ENCODE measurements around the gene PEX13.
"Not testable (repeated sequence)": the region's sequence is repeated elsewhere in the genome, so short reads cannot be mapped to it uniquely, and the experiment has no call there.

The PEX13 gene

DNA sequence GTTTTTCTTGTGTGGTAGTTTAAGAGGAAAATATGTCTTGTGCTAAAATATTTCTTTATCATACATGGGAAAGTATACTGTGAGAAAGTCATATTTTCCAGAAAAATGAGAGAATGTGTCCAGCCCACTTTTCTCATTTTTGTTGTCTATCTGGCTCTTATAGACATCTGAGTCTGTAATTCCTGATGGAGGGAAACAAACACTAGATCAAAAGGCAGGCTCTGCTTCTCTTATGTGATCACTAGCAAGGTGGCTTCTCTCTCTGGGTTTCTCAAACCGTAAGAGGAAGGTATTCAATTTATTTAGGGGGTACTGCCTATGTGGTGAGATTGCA, 40.0 kb upstream of the PEX13 start:
- Histone ChIP-seq H3K27me3 (ENCODE audit: insufficient read depth, low read length, poor library complexity) (no peaks in the 10 kb centered on the region), H3K36me3 (ENCODE audit: insufficient read depth, low read length) (no peaks in the 10 kb centered on the region), H4K20me1 (ENCODE audit: insufficient read depth, low read length) (no peaks in the 10 kb centered on the region), H3K4me3 (ENCODE audit: low read depth in 1 of 2, low read length in 2 of 2) (no peak overlapping the region), H3K9ac (ENCODE audit: low read depth, low read length) (no peak overlapping the region), H3K9me3 (ENCODE audit: insufficient read depth, low read length, severe bottlenecking) (no peaks in the 10 kb centered on the region), H3K4me1 (ENCODE audit: insufficient read depth, low read length) (no peaks in the 10 kb centered on the region), H3K79me2 (ENCODE audit: insufficient read depth, low read length) (no peaks in the 10 kb centered on the region), H3K4me2 (ENCODE audit: insufficient read depth, low read length) (no peak overlapping the region), H3K27ac (ENCODE audit: low read length) (no peak overlapping the region), H2AFZ (ENCODE audit: low read depth, low read length) (no peak overlapping the region)
- ATAC-seq (ENCODE audit: insufficient read depth, low read depth) (no peak), DNase-seq (no peak)
- TF ChIP-seq, protein P1, sequence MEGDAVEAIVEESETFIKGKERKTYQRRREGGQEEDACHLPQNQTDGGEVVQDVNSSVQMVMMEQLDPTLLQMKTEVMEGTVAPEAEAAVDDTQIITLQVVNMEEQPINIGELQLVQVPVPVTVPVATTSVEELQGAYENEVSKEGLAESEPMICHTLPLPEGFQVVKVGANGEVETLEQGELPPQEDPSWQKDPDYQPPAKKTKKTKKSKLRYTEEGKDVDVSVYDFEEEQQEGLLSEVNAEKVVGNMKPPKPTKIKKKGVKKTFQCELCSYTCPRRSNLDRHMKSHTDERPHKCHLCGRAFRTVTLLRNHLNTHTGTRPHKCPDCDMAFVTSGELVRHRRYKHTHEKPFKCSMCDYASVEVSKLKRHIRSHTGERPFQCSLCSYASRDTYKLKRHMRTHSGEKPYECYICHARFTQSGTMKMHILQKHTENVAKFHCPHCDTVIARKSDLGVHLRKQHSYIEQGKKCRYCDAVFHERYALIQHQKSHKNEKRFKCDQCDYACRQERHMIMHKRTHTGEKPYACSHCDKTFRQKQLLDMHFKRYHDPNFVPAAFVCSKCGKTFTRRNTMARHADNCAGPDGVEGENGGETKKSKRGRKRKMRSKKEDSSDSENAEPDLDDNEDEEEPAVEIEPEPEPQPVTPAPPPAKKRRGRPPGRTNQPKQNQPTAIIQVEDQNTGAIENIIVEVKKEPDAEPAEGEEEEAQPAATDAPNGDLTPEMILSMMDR (IDR thresholded peaks at IDR 0.05; ENCODE audit: borderline replicate concordance, extremely low read depth, low read length, poor library complexity, severe bottlenecking): no peak
- no peak for TF ChIP-seq EZH2 (IDR thresholded peaks at IDR 0.05; ENCODE audit: borderline replicate concordance, low read depth, low read length, severe bottlenecking)

DNA sequence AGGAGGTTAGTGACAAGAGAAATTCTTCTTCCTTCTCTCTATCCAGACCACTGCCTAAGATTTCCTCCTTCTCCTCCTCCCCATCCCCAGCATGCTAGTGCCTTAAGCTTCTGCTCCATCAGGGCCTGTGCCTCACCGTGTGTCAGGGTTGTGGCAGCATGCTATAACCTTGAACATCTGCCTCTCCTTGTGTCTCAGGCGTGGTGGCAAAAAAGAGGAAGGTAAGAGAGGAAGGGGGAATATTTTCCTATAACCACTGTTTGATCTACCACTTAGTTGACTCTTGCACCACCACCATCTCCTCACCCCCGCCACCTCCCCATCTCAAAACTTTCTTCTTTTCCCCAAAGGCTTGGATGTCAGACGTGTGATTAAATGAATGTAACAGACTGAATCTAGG, 38.3 kb upstream of the PEX13 start:
- H4K20me1 ChIP-seq (ENCODE audit: insufficient read depth, low read length): no peaks in the 10 kb centered on the region
- no peak for DNase-seq
- no peaks in the 10 kb centered on the region for H3K9me3 ChIP-seq (ENCODE audit: insufficient read depth, low read length, severe bottlenecking)
- no peak overlapping the region for H3K27ac ChIP-seq (ENCODE audit: low read length)
- H3K27me3 ChIP-seq (ENCODE audit: insufficient read depth, low read length, poor library complexity): no peaks in the 10 kb centered on the region
- H3K79me2 ChIP-seq (ENCODE audit: insufficient read depth, low read length): no peaks in the 10 kb centered on the region
- ATAC-seq (ENCODE audit: insufficient read depth, low read depth): no peak
- no peaks in the 10 kb centered on the region for H3K4me1 ChIP-seq (ENCODE audit: insufficient read depth, low read length)
- H3K36me3 ChIP-seq (ENCODE audit: insufficient read depth, low read length): no peaks in the 10 kb centered on the region
- no peak overlapping the region for H3K4me3 ChIP-seq (ENCODE audit: low read depth in 1 of 2, low read length in 2 of 2)
- no peak overlapping the region for H3K4me2 ChIP-seq (ENCODE audit: insufficient read depth, low read length)
- H3K9ac ChIP-seq (ENCODE audit: low read depth, low read length): no peak overlapping the region
- no peak overlapping the region for H2AFZ ChIP-seq (ENCODE audit: low read depth, low read length)
- TF ChIP-seq, protein P1 (IDR thresholded peaks at IDR 0.05; ENCODE audit: borderline replicate concordance, extremely low read depth, low read length, poor library complexity, severe bottlenecking): no peak
- no peak for TF ChIP-seq EZH2 (IDR thresholded peaks at IDR 0.05; ENCODE audit: borderline replicate concordance, low read depth, low read length, severe bottlenecking)

DNA sequence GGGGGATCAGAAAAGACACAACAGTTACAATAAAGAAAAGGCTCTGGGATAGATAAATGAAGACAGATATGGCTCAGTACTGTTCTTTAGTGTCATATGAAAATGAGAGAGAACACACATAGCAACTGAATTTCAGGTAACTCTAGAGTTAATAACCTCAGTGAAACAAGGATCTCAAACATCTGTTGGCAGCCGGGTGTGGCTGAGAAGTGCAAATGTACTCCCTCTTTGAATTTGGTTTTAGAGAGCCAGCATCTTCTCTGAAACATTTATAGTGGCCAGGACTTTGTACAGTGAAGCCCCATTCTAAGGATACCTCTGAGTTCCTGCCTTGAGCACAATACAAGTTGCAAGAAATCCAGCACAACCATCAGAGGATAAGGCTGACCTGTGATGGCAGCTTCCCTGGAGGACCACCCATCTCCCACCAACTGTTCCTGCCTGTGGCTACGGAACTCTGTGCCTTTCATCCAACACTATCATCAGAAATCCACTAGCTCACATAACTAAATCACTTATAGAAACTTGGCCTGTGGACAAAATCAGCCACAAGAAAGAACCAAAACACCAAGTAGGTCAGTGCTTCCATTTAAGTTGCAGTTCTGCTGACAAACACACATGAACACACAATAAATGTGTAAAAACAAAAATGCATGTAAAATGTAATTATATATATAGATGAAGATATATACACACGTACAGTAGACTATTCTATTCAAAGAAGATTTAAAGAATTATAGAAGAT, 37.3 kb upstream of the PEX13 start:
- H3K9me3 ChIP-seq (ENCODE audit: insufficient read depth, low read length, severe bottlenecking): no peaks in the 10 kb centered on the region
- no peak overlapping the region for H3K27ac ChIP-seq (ENCODE audit: low read length)
- no peak for ATAC-seq (ENCODE audit: insufficient read depth, low read depth)
- H3K4me1 ChIP-seq (ENCODE audit: insufficient read depth, low read length): no peaks in the 10 kb centered on the region
- no peak overlapping the region for H3K4me3 ChIP-seq (ENCODE audit: low read depth in 1 of 2, low read length in 2 of 2)
- no peaks in the 10 kb centered on the region for H3K79me2 ChIP-seq (ENCODE audit: insufficient read depth, low read length)
- H3K9ac ChIP-seq (ENCODE audit: low read depth, low read length): no peak overlapping the region
- no peak overlapping the region for H3K4me2 ChIP-seq (ENCODE audit: insufficient read depth, low read length)
- H3K36me3 ChIP-seq (ENCODE audit: insufficient read depth, low read length): no peaks in the 10 kb centered on the region
- no peaks in the 10 kb centered on the region for H4K20me1 ChIP-seq (ENCODE audit: insufficient read depth, low read length)
- no peak overlapping the region for H2AFZ ChIP-seq (ENCODE audit: low read depth, low read length)
- DNase-seq: no peak
- H3K27me3 ChIP-seq (ENCODE audit: insufficient read depth, low read length, poor library complexity): no peaks in the 10 kb centered on the region
- TF ChIP-seq EZH2 (IDR thresholded peaks at IDR 0.05; ENCODE audit: borderline replicate concordance, low read depth, low read length, severe bottlenecking): no peak
- TF ChIP-seq, protein P1 (IDR thresholded peaks at IDR 0.05; ENCODE audit: borderline replicate concordance, extremely low read depth, low read length, poor library complexity, severe bottlenecking): no peak

DNA sequence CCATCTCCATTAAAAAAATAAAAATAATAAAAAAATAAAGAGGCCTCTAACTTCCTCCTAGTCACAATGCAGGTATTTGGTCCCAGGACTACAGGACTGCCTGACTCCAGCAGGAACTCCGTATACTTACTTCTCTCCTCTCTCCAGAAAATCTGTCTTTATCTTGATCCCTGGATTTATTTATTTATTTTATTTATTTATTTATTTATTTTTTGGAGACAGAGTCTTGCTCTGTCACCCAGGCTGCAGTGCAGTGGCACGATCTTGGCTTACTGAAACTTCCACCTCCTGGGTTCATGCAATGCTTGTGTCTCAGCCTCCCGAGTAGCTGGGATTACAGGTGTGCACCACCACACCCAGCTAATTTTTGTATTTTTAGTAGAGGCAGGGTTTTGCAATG, 35.5 kb upstream of the PEX13 start:
- not testable (repeated sequence) for H3K79me2 ChIP-seq (ENCODE audit: insufficient read depth, low read length); H3K36me3 ChIP-seq (ENCODE audit: insufficient read depth, low read length); H3K9me3 ChIP-seq (ENCODE audit: insufficient read depth, low read length, severe bottlenecking); H3K4me2 ChIP-seq (ENCODE audit: insufficient read depth, low read length); DNase-seq; ATAC-seq (ENCODE audit: insufficient read depth, low read depth); H3K9ac ChIP-seq (ENCODE audit: low read depth, low read length); H4K20me1 ChIP-seq (ENCODE audit: insufficient read depth, low read length); H2AFZ ChIP-seq (ENCODE audit: low read depth, low read length); H3K4me1 ChIP-seq (ENCODE audit: insufficient read depth, low read length); H3K27ac ChIP-seq (ENCODE audit: low read length); H3K4me3 ChIP-seq (ENCODE audit: low read depth in 1 of 2, low read length in 2 of 2); H3K27me3 ChIP-seq (ENCODE audit: insufficient read depth, low read length, poor library complexity)

Measured in DND-41 (cell line).